Smooth muscle cell of bladder (primary cell): ENCODE results near the gene CTTNBP2. TPM values are rescaled to one million over a fixed set of nuclear protein-coding genes. Genes with fewer than 3 reads are reported as not detected.

ENCODE experiments used
- total RNA-seq: library from RNA; depleted of rRNA; stranded (reverse); fragments of >200 nt; gene quantifications from 2 replicates; pipeline ENCODE4 v1.2.3, GENCODE V29; 2014

CTTNBP2 gene
- total RNA-seq, result 0.28 and 2.3 TPM in 2 replicates

GRCh38 chr7:117873310-117874190 lies at the start of gene CTTNBP2:
CTTNBP2 (minus strand) TSS chr7:117873441; CDS start chr7:117873415, 26 bp downstream.

